Transverse colon (tissue), 3 donors: ENCODE data around the gene PRDX3.

Source experiments
- POLR2A ChIP-seq: fragments of 450-650 bp; IDR thresholded peaks from one replicate; pipeline ENCODE4 v1.6.1; 2016; ENCODE audit warnings: antibody characterized with exemption, mild to moderate bottlenecking, moderate library complexity
- TF ChIP-seq, protein P1 (sequence below), 5 experiments: fragments of 200-600 bp in 3 of 5; fragments of 450-650 bp in 2 of 5; sonication (generic) in 3 of 5; IDR thresholded peaks; 1 replicate in 2 of 5; 2 replicates in 3 of 5; pipeline ENCODE4 v1.5.1; 2016 to 2017; ENCODE audit warnings: antibody characterized with exemption in 5 of 5, inconsistent platforms in 3 of 5, mild to moderate bottlenecking in 2 of 5, moderate library complexity in 1 of 5

DNA sequence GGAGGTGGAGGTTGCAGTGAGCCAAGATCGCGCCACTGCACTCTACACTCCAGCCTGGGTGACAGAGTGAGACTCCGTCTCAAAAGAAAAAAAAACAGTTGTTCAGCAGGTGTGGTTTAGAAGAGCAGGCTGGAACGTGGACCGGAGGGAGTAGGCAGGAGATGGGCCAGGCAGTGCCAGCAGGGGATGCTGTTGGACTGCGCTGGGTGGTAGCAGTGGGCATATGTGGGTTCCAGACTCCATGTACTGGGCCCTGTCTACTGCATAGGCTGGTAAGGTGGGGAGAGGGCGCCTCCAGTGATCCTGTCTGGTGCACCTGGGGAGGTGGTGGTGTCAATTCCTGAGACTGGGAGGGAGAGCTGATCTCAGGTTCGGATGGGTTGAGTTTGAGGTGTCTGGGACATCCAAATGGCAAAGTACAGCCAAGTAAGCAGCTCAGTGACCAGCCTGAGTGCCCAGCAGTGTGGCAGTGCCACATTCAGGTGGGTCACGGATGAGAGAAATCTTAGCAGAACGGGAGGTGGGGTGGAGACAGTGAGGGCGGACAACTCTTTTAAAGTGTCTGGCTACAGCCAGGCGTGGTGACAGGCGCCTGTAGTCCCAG is 39.0 kb downstream of the PRDX3 start:
- no peak for TF ChIP-seq POLR2A
- TF ChIP-seq, protein P1, sequence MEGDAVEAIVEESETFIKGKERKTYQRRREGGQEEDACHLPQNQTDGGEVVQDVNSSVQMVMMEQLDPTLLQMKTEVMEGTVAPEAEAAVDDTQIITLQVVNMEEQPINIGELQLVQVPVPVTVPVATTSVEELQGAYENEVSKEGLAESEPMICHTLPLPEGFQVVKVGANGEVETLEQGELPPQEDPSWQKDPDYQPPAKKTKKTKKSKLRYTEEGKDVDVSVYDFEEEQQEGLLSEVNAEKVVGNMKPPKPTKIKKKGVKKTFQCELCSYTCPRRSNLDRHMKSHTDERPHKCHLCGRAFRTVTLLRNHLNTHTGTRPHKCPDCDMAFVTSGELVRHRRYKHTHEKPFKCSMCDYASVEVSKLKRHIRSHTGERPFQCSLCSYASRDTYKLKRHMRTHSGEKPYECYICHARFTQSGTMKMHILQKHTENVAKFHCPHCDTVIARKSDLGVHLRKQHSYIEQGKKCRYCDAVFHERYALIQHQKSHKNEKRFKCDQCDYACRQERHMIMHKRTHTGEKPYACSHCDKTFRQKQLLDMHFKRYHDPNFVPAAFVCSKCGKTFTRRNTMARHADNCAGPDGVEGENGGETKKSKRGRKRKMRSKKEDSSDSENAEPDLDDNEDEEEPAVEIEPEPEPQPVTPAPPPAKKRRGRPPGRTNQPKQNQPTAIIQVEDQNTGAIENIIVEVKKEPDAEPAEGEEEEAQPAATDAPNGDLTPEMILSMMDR (IDR thresholded peaks at IDR 0.05) = peak; percentile 16 to 33 (median 23)
